A172 (cell line): Measurements from ENCODE around the gene SRPK3. TPM values are rescaled to one million over a fixed set of nuclear protein-coding genes. Genes with fewer than 3 reads are reported as not detected.

Experiments used
- DNase-seq: peaks from one replicate; pipeline ENCODE4 v3.0.0-alpha.2; 2015; ENCODE audit warnings: low spot score
- total RNA-seq: library from RNA; depleted of rRNA; stranded (reverse); fragments of >200 nt; shearing (Covaris generic); gene quantifications from 2 replicates; pipeline ENCODE4 v1.2.3, GENCODE V29; 2014

The SRPK3 gene
- total RNA-seq, 1 experiment from 2014 or later: 0.59 TPM

DNA sequence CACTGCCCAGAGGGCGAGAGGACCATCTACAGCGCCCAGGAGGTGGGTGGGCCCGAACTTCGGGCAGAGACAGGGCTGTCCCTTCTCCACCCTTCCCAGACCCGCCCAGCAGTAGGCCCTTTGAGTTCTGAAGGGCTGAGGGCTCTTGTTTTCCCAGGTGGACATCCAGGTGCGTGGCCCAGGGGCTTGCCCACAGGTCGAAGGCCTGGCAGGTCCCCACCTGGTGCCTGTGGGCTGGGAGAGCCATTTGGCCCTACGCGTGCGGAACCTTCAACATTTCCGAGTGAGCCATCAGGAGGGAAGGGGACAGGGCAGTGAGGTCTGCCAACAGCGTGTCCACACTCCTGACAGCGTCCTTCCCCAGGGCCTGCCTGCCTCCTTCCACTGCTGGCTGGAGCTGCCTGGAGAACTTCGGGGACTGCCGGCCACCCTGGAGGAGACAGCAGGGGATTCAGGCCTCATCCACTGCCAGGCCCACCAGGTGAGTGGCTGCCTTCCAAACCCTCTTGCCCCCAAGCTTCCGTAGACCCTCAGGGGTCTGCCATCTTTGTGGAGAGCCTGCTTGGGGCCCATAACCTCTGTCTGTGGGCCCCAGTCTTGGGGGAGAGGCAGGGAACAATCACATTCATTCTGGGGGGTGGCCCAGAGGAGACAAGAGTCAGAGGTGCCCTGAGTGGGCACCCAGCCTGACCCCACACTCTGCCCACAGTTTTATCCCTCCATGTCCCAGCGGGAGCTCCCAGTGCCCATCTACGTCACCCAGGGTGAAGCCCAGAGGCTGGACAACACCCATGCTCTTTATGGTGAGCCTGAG is 10.0 kb upstream of the SRPK3 start:
- no peak for DNase-seq

DNA sequence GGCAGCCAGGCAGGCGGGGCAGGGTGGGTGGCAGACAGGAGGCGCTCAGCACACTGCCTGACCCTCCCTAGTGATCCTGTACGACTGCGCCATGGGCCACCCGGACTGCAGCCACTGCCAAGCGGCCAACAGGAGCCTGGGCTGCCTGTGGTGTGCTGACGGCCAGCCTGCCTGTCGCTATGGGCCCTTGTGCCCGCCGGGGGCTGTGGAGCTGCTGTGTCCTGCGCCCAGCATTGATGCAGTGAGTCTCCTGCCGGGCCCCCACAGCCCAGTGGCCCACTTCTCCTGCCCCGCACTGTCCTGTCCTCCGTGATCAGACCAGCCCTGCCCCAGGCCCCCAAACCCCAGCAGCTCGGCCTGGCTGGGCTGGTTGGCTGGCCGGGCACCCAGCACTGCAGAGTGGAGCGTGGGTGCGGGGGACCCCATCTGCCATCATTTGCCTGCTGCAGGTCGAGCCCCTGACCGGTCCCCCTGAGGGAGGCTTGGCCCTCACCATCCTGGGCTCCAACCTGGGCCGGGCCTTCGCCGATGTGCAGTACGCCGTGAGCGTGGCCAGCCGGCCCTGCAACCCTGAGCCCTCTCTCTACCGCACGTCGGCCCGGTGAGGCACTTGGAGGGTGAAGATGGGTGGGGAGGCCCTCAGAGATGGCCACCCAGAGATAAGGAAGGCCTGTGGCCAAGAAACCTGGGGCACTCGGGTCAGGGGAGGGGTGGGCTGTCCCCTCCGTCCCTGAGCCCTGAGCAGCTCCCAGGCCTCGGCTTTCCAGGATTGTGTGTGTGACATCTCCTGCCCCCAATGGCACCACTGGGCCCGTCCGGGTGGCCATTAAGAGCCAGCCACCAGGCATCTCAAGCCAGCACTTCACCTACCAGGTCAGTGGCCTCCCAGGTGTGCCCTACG is 9.2 kb upstream of the SRPK3 start:
- DNase-seq: no peak

DNA sequence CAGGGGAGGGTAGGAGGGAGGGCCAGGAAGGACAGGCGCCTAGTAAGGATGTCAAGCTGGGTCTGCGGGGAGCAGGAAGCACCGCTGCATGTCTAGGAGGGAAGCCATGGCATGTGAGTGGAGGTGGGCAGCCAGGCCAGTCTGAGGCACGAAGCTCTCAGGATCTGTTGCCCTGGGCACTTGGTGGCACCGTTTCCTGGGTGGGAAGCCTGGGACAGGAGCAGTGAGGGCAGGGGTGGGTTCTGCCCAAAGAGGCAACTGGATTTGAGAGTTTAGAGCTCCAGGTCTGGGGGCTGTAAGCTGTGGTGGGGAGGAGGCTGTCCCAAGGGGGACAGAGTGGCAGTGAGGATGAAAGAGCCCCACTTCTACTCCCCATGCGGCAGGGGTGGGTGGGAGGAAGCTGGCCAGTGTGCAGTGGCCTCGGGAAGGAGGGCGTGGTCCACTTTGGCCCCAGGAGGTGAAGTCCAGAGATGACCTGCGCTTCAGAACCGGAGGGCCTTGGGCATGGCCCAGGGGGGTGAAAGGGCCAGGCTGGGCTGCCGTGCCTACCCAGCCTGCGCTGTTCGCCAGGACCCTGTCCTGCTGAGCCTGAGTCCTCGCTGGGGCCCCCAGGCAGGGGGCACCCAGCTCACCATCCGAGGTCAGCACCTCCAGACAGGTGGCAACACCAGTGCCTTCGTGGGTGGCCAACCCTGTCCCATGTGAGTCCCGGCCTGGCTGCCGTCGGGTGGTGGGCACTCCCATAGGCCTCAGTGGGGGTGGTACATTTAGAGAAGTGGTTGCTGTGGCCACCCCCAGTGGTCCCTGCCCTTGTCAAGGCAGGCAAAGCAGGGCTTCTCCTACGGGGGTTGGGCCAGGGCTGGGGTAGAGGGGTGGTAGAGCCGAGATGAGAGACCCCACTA is 8.3 kb upstream of the SRPK3 start:
- no peak for DNase-seq

DNA sequence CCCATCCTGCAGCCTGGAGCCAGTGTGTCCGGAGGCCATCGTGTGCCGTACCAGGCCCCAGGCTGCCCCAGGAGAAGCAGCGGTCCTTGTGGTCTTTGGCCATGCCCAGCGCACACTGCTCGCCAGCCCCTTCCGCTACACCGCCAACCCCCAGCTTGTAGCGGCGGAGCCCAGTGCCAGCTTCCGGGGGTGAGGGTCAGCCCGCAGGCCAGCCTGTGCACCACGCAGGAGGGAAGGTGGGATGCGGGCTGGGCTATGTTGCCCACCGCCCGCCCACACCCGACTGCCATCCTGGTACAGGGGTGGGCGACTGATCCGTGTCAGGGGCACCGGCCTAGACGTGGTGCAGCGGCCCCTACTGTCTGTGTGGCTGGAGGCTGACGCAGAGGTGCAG is 7.6 kb upstream of the SRPK3 start:
- DNase-seq: no peak

DNA sequence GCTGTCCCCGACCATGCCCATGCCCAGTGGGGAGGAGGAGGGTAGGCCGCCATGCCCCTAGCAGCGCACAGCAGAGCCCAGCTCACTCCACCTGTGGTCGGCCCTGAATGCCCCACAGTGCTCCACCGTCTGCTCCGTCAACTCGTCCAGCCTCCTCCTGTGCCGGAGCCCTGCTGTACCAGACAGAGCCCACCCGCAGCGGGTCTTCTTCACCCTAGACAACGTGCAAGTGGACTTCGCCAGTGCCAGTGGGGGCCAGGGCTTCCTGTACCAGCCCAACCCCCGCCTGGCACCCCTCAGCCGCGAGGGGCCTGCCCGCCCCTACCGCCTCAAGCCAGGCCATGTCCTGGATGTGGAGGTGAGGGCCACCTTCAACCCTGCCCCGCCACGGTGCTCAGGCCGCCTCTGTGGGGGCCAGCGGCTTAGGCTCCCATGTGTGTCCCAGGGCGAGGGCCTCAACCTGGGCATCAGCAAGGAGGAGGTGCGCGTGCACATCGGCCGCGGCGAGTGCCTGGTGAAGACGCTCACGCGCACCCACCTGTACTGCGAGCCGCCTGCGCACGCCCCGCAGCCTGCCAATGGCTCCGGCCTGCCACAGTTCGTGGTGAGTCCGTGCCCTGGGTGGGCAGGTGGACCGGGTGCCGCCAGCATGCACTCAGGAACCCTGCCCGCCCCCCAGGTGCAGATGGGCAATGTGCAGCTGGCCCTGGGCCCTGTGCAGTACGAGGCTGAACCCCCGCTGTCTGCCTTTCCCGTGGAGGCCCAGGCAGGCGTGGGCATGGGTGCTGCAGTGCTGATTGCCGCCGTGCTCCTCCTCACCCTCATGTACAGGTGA is 6.9 kb upstream of the SRPK3 start:
- no peak for DNase-seq

DNA sequence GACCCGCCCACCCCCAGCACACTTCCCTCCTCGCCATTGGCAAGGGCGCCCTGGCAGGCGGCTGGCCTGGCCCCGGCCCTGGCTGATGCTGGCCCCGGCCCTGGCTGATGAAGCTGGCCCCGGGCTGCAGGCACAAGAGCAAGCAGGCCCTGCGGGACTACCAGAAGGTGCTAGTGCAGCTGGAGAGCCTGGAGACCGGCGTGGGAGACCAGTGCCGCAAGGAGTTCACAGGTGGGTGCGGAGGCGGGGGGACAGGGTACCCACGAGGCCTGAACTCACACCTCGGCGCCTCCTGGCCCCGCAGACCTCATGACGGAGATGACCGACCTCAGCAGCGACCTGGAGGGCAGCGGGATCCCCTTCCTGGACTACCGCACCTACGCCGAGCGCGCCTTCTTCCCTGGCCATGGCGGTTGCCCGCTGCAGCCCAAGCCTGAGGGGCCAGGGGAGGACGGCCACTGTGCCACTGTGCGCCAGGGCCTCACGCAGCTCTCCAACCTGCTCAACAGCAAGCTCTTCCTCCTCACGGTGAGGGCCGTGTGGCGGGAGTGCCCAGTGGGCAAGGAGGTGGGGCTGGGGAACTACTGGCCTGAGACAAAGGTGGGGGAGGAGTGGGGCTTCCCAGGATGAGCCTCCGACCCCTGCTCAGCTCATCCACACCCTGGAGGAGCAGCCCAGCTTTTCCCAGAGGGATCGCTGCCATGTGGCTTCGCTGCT is 6.1 kb upstream of the SRPK3 start:
- DNase-seq: no peak

DNA sequence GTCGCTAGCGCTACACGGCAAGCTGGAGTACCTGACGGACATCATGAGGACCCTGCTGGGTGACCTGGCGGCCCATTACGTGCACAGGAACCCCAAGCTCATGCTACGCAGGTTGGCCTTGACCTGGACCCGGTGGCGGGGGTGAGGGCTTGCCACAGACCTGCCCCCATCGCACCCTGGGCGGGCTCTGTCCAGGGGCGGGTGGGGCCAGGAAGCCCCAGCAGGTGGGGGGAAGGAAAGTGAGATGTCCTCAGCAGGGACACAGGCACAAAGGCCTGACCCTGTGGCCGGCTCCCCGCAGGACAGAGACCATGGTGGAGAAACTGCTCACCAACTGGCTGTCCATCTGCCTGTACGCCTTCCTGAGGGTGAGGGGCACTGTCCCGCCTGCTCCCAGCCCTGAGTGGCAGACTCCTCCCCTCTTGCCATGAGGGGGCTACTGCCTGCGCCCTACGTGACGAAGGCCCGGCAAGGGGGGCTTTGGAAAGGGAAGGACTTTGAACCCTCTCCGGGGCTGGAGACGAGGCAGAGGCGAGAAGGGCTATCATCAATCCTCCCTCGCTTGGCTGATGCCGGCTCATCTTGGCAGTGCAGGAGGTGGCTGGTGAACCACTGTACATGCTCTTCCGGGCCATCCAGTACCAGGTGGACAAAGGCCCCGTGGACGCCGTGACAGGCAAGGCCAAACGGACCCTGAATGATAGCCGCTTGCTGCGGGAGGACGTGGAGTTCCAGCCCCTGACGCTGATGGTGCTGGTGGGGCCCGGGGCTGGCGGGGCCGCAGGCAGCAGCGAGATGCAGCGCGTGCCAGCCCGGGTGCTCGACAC is 5.3 kb upstream of the SRPK3 start:
- DNase-seq: no peak

DNA sequence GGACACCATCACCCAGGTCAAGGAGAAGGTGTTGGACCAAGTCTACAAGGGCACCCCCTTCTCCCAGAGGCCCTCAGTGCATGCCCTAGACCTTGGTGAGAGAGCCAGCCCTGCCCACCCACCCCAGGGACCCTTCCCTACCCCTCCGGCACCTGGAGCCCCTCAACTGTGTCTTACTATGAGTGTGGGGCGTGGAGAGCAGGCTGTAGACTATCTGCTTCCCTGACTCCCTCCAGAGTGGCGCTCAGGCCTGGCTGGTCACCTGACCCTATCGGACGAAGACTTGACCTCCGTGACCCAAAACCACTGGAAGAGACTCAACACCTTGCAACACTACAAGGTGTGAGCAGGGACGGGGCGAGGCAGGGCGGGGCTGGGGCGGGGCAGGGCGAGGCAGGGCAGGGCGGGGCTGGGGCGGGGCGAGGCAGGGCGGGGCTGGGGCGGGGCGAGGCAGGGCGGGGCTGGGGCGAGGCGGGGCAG is 4.7 kb upstream of the SRPK3 start:
- no peak for DNase-seq

DNA sequence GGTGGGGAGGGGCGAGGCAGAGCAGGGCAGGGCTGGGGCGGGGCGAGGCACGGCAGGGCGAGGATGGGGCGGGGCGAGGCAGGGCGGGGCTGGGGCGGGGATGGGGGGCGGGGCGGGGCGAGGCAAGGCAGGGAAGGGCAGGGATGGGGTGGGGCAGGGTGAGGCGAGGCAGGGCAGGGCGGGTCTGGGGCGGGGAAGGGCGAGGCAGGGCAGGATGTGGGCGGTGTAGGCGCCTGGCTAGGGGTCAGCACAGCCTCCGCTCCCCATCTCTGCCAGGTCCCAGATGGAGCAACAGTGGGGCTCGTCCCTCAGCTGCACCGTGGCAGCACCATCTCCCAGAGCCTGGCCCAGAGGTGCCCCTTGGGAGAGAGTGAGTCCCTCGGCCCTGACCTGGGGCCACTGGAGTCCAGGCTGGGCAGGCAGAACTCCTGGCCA is 4.2 kb upstream of the SRPK3 start:
- no peak for DNase-seq

DNA sequence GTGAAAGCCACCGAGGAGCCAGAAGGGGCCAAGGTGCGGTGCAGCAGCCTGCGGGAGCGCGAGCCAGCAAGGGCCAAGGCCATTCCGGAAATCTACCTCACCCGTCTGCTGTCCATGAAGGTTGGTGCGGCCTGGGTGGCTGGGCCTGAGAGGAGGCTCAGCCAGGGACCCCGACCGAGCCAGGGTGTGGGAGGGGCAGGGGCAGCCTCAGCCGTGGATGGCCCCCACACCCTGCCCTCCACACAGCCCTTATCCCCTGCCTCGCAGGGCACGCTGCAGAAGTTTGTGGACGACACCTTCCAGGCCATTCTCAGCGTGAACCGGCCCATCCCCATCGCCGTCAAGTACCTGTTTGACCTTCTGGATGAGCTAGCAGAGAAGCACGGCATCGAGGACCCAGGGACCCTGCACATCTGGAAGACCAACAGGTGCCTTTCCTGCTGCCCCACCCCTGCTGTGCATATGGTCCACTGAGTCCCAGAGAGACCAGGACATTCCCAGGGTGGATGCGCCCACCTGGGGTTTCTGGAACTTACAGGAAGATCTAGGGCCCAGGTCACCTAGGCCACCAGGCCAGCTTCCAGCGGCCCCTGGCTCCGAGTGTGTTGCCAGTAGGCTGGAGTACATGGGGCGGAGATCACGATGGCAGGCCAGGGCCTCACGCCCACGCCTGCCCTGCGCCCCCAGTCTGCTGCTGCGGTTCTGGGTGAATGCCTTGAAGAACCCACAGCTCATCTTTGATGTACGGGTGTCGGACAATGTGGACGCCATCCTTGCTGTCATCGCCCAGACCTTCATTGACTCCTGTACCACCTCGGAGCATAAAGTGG is 3.4 kb upstream of the SRPK3 start:
- DNase-seq: no peak

DNA sequence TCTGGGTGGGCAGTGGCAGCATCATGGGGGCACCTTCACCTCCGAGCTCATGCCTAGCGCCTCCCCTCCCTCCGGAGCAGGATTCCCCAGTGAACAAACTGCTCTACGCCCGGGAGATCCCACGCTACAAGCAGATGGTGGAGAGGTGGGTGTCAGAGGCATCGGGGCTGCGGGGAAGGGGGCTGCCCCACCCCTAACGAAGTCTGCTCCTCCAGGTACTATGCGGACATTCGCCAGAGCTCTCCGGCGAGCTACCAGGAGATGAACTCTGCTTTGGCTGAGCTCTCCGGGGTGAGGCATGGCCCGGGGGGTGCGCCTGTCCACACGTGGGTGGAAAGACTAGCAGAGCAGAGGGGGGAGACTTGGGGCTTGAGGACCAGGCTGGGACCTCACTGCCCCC is 2.7 kb upstream of the SRPK3 start:
- DNase-seq: no peak

DNA sequence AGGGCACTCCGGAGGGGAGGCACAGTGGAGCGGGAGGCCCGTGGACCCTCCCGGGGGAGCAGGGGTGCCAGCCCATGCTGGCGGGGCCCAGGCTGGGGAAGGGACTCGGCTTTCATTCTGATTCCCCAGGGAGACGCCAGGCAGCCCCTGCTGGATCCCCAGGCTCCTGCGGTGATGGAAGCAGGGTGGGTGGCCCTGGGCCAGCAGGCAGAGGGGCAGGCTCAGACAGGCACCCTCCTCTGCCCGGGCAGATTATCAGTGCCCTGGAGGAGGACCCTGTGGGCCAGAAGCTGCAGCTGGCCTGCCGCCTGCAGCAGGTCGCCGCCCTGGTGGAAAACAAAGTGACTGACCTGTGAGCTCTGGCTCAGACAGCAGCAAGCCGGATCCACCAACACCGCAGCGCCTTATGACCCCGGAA is 2.1 kb upstream of the SRPK3 start:
- DNase-seq: no peak

DNA sequence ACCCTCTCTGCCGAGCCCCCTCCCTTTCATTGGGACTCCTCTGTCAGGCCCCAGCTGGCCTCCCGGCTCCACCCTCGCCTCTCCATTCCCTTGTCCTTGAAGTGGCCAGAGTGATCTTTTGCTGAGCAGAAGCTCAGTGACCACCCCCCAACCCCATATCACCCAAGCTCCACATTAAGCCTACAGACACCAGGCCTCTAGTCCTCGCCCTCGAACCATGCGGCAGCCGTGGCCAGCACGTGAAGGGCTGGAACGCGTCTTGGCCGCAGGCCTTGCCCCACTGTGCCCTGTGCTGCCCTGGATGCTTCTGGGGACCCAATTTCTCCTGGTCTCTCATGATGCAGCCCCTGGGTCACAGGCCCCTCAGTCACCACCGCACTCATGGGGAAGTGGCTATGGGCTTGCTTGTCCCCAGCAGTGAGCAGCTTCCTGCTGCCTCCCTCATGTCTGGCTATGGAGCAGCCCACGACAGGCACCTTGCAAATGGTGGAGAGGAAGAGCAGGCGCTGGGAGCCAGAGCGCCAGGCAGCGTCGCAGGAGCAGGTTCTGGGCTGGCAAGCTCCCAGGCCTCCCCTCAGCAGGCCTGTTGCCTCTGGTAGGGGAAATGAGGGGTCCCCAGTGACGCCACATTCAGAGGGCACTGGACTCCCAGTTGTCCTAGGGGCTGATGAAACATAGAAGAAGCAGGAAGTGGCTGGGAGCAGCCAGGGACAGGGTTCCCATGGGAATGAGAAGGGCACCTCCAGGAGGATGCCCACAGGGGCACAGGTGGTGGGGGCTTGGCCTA is 757 bp upstream of the SRPK3 start:
- DNase-seq: no peak

DNA sequence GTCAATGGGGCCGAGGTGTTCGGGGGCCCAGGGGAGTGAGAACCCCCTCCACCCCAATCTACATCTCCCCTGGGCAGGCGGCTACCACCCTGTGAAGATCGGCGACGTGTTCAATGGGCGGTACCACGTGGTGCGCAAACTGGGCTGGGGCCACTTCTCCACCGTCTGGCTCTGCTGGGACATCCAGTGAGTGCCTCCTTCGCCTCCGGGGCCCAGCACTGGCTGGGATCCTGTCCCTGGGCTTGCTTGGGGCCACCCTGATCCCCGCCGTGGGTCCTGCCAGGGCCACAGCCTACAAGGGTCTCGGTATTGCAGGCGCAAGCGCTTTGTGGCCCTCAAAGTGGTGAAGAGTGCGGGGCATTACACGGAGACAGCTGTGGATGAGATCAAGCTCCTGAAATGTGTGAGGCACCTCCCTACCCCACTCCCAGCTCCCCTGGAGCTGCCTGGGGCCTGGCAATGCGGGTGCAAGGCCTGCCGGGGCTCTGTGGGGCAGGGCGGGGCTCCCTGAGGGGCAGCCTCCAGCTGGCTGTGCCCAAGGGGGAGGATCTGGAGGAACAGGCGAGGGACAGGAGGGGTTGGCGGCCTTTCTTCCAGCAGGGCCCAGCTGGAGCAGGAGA is 697 bp downstream of the SRPK3 start:
- DNase-seq: no peak

DNA sequence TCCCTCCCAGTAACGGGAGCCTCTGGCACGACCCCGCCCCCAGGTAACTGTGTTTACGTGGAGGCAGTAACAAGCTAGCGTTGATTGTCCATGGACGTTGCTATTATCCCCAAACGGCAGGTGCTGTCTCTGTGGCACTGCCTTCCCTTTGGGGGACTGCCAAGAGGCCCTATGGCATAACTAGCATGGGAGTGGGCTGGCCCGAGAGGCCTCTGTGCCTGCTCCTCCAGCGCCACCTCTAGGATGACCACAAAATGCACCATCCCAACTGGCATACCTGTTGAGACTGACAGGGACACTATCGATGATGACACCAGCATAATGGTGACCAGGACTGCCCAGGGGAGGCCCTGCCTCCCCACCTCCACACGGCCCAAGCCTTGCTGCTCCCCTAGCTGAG is 1.5 kb downstream of the SRPK3 start:
- DNase-seq: no peak

DNA sequence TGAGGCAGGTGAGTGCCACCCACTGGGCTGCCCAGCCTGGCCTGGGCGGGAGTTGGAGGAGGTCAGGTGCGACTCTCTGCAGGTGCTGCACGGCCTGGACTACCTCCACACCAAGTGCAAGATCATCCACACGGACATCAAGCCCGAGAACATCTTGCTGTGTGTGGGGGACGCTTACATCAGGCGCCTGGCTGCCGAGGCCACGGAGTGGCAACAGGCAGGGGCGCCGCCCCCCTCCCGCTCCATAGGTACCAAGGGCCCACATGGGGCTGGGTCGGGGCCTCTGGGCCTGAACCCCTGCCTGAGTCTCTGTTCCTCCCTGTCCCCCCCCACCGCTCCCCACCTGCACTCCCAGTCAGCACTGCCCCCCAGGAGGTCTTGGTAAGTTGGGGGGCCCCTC is 2.0 kb downstream of the SRPK3 start:
- no peak for DNase-seq

DNA sequence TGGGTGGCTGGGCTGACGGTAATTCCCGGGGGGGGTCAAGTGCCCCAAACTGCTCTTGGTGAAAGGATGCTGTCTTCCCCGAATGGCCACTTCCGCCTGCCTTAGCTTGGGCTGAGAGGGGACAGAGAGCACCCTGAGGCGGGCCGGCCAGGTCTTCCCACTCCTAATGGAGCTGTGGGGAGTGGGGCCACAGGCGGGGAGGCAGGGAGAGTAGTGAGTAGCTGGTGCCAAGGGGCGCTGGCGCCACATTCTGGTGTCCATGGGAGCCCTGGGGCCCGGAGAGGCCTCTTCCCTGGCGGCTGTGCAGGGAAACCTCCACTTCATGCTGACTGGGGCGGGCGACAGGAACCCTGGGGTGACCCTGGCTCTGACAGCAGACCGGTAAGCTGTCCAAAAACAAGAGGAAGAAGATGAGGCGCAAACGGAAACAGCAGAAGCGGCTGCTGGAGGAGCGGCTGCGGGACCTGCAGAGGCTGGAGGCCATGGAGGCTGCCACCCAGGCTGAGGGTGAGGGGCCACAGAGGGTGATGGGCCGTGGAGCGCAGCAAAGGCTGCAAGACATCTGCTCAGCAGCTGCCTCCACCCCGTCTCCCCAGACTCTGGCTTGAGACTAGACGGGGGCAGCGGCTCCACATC is 2.7 kb downstream of the SRPK3 start:
- no peak for DNase-seq
